KG1 (cell line): ENCODE results near the gene FGF13.

ENCODE experiments used
- DNase-seq: peaks from one replicate; lab custom pipeline; 2025; lab: John Stamatoyannopoulos, UW

The FGF13 gene

DNA sequence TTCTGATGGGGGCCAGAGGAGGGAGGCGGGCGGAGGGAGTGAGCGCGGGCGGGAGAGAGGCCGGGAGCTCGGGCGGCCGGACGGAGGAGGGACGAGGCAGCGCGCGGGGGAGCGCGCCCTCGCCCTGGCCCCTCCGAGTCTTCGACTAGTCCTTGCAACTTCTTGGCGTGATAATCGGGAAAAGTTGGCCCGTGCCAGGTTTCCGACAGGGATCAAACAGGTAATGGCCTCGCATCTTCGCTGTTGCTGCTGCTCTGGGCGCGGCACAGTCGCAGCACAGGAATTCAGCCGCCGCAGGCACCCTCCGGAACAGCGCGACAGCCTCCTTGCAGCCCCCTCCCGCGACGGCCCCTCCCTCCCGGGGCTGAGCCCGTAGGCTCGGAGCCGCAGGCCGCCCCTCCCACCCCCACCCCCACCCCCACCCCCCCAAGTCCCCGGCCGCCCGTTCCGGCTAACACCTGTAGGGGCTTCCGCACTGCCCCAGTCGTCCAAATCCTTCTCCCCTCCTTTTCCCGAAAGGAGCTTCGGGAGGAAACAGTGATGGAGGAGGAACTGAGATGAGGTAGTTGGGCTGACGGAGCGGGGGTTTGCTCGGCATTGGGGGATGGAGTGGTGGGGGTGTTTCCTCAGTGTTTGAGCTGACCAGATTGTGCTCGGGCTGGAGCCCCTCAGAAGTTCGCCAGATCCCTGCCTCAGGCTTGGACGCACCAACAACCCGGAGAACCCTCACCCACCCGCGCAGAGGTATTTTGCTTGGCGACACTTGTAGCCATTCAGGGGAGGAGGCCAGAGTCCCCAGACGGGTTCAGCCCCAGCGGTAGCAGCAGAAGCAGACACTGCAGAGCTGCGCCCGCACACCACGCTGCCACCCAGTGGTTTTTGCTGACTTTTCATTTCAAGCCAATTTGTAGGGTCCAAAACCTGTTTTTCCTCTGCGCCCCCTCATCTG is at the start of gene FGF13:
FGF13 (minus strand) TSS at position 319 of the 949 bp plus-strand sequence. CDS start 714 bp downstream, outside the sequence.
- DNase-seq = no peak

DNA sequence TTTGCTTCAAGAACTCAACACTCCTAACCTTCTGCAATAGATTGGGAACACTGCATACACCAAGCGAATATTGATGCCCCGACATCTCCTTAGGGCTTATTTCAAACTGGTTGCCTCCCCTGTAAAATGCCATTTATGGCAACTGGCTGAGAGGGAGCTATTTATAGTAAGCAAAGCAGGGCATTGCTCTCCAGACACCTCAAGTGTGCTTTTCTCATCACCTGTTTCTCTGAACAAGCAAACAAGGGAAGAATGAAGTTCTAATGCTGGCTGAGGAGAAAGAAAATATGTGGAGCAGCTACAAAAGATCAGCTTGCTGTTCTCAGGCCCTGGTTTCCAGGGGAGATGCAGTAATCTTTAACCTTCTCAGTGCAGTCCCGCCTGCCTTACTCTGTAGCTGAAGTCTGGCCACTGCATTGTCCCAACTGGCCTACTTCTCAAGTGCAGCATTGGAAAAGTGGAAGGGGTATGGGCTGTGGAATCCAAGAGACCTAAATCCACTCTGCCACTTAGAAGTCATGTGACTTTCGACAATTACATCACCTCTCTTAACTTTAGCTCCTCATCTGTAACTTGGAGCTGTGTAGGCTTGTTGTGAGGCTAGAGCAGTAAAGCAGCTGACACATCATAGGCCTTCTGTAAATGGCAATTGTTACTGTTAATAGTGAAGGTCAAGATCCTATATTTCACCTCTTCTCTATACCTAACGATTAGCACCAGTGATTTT is 47.9 kb upstream of the FGF13 start:
- DNase-seq = no peak

DNA sequence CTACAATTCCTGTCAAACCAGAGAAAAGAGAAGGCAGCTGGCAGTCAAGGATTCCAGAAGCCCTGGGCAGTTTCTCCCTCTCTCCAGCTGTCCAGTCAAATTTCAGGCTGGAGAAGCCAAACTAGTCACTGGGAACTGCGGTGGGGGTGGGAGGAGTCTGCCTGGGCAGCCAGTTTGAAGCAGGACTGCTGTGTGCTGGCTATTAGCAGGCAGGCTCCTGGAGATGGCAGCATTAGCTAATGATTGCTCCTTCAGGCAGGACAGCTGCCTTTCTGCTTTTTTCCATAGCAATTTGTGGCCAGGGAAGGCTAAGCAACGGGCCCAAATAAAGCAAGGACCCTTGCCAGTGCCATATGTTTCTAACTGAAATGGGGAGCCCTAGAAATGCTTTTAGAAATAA is 44.7 kb upstream of the FGF13 start:
- DNase-seq = no peak

DNA sequence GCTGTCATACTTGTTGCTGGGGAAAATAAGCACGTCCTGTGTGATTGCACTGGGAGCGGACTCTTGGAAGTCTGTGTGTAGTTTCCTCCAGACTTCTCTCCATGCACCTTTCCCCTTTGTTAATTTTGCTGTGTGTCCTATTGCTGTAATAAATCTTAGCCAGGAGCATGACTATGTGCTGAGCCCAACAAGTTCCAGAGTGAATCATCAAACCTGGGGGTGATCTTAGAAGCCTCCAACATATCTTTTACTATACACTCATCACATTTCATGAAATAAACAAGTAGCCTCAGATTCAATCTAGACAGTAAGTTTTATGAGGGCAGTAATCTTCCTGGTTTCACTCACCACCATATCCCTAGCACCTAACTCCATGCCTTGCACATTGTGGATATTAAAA is 43.3 kb upstream of the FGF13 start:
- no peak for DNase-seq

DNA sequence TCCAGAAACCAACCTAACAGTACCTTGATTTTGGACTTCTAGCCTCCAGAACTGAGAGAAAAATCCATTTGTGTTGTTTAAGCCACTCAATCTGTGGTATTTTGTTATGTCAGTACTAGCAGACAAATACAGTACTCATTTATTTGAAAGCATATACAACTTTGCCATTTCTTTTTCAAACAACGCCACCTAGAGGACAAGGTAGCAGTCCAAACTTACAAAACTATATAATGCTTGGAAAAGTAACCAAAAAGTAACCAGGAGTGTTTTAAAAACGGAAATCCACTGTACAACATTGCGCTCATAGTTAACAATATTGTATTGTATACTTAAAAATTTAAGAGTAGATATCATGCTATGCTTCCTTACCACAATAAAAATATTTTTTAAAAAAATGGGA is 37.0 kb upstream of the FGF13 start:
- no peak for DNase-seq

DNA sequence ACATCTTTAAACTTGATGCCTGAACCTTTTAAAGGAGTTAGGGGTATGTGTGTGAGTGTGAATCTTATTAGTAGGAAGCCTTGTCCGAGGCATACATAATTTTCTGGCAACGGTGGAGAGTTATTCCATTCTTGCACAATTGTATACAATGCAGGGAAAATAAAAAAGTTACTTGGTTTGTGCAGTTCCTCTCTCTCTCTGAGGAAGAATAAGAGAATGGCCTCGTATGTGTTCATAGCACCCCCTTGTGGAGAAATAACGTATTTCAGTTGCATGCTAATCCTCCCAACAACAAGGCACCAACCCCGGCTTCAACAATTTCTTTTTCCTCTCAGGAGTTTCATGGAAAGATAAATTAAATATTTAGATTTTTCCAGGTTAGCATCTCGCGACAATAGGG is 33.7 kb upstream of the FGF13 start:
- peak; percentile 1 for DNase-seq

DNA sequence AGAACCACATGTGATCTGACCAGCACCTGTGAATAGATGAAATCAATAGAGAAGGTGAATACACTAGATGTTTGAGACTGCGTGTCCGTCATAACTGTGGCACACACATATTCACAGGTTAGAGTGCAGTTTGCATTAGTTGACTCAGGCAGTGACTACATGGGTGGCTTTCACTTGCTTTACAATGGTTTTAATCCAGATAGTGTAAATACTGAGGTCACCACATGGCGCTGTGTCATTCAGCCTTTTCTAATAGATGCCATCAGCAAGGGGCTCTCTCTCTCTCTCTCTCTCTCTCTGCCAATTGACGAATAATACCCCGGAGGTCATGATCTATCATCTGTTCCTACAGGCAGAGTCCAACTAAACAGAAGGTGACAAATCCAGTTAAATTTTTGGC is 30.7 kb upstream of the FGF13 start:
- DNase-seq = no peak

DNA sequence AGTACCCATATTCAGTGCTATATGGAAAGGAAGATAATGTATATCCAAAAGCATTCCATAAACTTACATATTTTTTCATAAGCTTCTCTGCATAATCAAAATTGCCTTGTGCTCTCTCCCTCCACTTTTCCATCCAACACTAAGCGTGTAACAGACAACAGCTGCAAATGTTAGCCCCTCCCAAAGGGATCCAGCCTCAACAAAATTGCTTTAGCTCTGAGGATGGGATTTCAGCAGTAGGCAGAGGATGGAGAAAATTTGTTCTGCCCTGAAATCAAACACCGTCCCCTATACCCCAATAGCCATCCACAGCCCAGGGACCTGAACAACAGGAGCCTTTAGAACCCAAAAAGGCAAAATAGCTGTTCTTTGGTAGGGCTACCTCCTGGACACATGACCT is 28.8 kb upstream of the FGF13 start:
- DNase-seq = no peak

DNA sequence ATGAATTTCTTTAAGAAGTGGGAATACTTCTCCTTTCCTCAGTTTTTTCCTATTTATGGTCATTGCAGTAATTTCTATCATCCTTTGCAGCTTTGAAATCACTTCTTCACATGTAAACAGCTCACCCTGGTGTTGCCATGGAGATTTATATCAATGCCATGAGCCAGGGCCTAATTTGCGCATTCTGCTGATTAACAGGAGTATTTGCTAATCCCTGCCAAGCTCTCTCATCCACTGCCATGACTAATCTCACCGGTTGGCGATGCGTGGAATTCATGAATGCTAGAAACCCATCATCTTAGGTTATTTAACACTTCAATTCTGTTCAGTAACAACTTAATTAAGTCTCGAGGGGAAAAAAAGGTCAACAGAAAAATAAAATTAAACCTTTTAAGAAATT is 11.8 kb upstream of the FGF13 start:
- no peak for DNase-seq

DNA sequence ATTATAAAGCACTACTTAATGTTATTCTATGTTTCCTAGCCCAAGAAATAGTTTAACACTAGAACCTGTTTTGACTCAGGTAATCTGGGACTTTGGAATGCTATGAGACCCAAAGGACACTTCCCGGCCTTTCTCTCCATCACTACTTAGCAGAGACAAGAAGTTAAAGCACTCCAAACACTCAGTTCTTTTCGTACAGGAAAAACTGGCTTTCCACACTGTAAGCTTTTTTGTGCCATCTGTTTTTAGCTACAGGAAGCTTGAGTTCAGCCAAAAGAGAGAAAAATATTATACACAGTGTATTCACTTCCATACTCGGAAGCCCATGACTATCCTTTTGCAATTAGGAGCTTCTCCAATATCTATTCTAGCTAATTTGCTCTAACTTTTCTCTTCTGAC is 7.9 kb upstream of the FGF13 start:
- no peak for DNase-seq

DNA sequence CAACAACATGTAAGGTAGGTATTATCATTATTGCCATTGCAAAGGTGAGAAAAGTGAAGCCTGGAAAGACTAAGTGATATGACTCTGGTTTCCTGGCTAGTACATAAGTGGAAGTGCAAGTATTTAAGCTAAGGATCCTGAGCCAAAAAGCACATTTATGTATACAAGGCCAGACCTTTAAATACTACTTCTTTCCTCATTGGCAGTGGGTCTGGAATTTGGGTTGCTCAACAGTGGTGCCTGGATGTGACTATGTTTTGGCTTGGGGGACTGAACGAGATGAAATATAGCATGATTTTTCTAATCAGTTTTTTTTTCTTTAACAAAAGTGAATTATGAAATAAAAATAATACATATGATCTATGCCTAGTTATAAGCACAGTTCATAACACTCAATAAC is 7.4 kb upstream of the FGF13 start:
- DNase-seq = no peak

DNA sequence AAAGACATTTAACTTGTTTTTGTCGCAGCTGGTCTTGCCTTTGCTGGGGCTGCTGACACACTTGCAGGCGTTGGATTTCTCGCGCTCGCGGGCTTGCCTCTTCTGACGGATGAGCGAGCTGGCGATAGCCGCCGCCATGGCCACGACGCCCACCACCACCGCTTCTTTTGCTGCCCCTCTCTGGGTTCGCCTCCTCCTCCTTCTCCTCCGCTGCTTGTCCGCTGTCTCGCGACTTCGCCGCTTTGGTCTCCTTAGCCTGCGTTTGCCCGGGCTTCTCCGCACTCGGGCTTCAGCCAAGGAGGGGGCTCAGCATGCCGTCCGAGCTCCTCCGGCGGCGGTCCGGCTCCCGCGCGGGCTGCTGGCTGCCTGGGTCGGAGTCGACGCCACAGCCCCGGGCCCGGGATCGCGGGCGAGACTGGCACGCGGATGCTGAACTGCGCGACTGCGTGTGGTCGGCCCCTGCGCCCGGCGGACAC is 613 bp downstream of the FGF13 start:
- DNase-seq = no peak

DNA sequence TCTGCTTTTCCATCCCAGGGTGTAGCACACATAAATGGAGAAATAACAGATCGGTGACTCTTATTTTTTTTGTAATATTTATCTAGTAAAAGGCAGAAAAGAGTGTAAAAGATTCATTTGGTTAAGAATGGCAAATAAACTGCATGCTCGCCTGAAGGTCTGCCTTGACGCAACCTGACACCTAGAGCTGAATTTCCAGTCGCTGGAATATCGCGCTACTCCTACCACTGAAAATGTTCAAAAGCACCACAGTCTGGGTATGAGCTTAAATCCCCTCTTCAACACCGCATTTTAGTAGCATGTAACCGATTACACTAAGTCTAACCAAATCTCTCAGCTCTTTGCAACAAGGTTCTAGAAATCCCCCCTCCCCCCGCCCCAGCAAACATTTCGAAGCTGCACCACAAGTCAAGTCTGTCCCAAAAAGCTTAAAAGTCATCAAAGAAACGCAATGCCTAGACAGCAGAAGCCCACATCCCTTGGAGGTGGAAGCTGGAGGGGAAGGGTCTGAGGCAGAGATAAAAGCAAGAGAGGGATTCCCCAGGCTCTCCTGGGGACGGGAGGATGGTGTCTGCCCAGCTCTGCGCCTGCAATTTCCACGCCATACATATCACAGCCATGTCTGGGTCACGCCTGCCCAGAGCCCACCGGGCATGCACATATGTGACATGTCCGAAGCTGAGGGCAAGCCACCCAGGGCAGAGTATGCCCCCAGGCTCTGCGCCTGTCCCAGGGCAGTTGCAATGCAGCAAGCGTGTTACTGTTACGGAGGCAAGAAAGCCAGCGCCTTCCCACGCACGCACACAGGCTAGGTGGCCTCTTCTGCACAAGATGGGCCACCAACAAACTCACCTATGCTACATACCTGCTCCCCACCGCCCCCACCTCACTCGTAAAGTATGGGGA is 1.4 kb downstream of the FGF13 start:
- no peak for DNase-seq

DNA sequence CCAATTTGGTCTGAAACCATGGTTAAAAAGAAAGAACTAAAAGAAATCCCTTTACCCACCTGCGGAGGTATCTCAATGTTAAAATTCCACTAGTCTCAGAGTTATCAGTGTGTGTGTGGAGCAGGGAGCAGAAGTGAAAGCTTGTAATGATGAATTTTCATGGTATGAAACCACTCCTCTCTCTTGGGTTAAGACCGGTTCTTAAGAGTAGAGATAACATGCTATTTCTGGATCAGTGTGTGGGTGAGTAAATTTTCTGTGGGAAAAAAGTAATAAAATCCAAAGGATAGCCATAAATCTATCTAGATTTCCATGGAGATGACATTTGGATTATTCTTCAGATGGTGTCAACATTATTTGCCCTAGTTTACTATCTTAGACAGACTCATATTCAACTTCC is 3.2 kb downstream of the FGF13 start:
- DNase-seq = no peak

DNA sequence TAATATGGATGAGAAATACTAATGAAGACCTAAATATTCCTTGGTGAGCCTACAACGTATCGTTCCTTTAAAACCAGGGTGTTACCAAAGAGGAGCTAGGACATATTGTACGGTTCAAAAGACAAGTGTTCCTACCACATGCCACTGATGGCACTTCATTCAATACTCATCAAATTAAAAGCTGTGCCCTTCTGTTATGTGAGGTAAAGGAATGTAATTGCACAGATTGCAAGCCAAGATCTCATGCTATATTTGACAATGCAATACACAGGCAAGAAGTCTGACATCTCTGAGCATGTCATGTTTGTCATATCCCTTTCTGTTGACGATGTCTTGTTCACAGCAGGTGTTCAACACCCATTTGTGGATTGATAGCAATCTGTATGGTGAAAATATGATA is 6.9 kb downstream of the FGF13 start:
- no peak for DNase-seq

DNA sequence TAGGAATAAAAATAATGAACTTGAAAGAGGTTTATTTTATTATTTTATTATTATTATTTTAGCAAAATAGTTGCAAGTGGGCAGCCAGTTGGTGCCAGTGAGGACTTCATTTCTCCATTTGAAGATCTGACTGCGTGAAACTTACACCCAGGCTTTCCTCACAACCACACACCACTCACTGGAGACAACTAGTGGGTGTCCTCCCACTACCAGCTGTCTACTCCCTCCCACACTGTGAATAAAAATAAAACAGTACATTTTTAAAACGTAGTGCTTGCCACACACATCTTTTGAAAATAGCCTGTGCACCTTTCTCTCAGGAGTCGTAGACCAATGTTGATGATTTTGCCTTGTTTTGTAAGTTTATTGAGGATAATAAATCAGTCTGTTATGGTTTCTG is 7.4 kb downstream of the FGF13 start:
- no peak for DNase-seq

DNA sequence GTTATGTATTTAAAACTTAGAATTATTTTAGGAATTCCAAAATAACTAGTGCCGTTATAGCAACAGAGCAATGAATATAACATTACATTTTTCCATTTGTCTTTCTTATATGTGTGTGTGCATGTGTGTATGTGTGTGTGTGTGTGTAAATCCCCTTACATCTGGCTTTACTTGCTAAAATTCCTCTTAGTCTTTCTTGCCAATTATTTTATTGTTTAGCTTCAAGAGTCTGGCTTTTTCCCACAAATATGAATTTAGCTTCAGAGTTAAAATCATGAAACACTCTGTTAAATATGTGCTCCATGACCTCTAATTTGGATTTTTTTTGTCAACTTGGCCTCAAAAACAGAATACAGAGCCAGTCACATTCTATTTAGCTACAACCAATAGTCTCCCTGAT is 18.9 kb downstream of the FGF13 start:
- DNase-seq = no peak

DNA sequence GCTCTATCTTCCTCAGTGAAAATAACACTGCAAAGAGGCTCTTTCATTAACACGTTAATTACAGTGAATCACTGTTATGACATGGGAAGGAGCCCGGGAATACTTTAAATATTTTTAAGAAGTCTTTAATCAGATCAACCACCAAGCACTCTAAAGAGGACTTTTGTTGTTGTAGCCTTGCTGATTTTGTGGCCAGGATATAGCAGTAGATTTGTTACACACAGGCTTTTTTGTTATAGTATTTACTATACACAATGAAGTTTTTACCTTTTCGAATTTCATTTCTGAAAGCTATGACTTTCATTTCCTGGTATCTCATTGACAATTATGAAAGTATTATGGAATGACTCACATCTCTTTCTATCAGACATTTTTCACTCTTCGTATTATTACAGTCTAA is 20.3 kb downstream of the FGF13 start:
- DNase-seq = no peak

DNA sequence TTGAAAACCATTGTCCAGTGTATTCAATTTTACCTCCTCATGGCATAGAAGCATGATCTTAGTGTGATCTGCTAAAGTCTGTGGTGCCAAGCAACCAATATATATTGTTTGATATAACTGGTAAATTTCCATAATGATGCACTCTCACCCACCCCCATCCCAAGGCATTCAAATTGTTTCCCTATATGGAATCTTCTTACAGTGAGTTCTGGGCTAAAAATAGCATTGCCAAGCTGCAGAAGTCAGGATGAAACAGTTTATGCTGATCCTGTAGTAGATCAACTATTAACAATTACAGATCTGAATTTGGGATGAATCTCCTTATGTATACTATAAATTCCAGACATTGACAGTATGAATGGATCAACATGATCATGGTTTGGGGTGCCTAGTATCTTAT is 20.9 kb downstream of the FGF13 start:
- no peak for DNase-seq

DNA sequence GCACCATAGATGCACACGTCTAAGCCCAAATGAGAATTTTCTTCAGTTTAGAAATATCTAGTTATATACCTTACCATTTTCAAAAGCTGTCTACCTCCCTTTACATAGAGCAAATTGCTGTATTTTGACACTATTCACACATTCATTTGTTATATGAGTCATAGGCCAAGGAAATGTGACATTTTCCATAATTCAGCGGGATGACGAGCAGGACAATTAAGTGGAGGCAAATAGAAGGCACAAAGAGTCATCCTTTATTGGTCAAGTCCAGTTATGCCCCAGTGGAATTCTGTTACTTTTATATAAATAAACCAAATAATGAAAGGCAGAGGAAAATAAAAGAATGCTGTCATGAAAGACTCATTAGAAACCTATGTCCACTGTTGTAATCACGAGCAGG is 27.9 kb downstream of the FGF13 start:
- DNase-seq = no peak

DNA sequence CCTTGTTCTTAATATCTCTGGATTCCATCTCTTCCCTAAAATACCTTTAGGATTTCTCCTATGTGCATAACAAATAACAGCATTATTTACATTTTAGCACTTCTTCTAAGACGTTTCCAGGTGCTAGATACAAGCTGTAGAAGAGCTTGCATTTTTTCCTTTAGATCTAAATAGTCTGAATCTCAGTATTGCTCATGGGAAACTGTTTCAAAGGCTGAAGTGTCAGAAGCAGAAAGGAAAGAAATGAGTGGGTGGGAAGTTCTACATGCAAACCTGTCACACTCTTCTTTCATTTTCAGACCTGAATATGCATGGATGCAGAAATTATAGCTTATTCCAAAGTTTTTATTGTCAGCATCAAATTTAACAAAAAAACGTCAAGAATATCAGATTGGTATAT is 41.8 kb downstream of the FGF13 start:
- no peak for DNase-seq

DNA sequence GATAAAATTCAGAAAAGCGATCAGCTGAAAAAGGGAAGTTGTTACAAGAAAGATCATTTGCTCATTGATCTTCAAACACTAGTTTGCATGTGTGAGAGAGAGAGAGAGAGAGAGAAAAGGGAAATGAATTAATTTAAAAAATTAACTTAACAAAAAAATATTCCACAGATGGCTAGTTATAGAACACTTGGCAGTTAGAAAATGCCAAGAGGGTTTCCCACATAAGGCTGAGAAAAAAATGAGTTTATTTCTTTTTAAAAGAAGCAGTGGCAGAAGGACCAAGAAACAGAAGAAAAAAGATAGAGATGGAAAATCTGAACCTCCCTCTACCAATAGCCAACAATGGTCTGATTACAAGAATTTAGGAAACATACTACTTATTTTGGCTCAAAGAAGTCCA is 47.1 kb downstream of the FGF13 start:
- no peak for DNase-seq
